HepG2 (cell line): Measurements from ENCODE around the gene SLX9. TPM values are rescaled to one million over a fixed set of nuclear protein-coding genes. Genes with fewer than 3 reads are reported as not detected.

Experiments used
- AHR ChIP-seq: IDR thresholded peaks from 2 replicates; pipeline ENCODE4 v1.6.1; 2018; ENCODE audit warnings: missing genetic modification reagents, missing compliant biosample characterization
- CHD2 ChIP-seq: IDR thresholded peaks from 2 replicates; pipeline ENCODE4 v1.6.1; 2011; ENCODE audit warnings: low read depth, low read length, improper control_type of control experiment
- HOXD1 ChIP-seq: sonication (generic); formaldehyde crosslinking; IDR thresholded peaks from 2 replicates; pipeline ENCODE4 v1.5.0; 2020; ENCODE audit warnings: missing genetic modification reagents
- MTF1 ChIP-seq: sonication (generic); formaldehyde crosslinking; IDR thresholded peaks from 2 replicates; pipeline ENCODE4 v1.5.0; 2020; ENCODE audit warnings: missing genetic modification reagents
- MXD4 ChIP-seq: IDR thresholded peaks from 2 replicates; pipeline ENCODE4 v1.6.1; 2016; ENCODE audit warnings: mild to moderate bottlenecking, missing biosample characterization, missing genetic modification reagents
- ZNF44 ChIP-seq: sonication (generic); formaldehyde crosslinking; IDR thresholded peaks from 2 replicates; pipeline ENCODE4 v1.5.1; 2020; ENCODE audit warnings: mild to moderate bottlenecking, missing genetic modification reagents
- ZNF709 ChIP-seq: sonication (generic); formaldehyde crosslinking; IDR thresholded peaks from 2 replicates; pipeline ENCODE4 v1.5.0; 2020; ENCODE audit warnings: mild to moderate bottlenecking, missing genetic modification reagents
- ZNF878 ChIP-seq: sonication (generic); formaldehyde crosslinking; IDR thresholded peaks from 2 replicates; pipeline ENCODE4 v1.8.1; 2023; ENCODE audit warnings: mild to moderate bottlenecking, missing genetic modification reagents, moderate library complexity
- polyA plus RNA-seq, 8 experiments: library from polyadenylated mRNA; depleted of rRNA in 3 of 8; stranded (reverse) in 7 of 8; unstranded in 1 of 8; fragments of >200 nt; fragmentation: Illumina TruSeq in 4 of 8; extraction: Trizol in 4 of 8; gene quantifications; 2 replicates each; pipeline versions ENCODE4 v1.2.1 to v1.2.3, GENCODE V29; 2011 to 2016; ENCODE audit warnings: low read depth in 4 of 8, missing spikeins in 1 of 8, mixed read lengths in 1 of 8; ENCODE audit not compliant: insufficient read depth in 1 of 8
- total RNA-seq, 5 experiments: library from RNA; depleted of rRNA; stranded (reverse); fragments of >200 nt; fragmentation: Illumina TruSeq; extraction: Trizol; gene quantifications; 2 replicates each; pipeline ENCODE4 v1.2.3, GENCODE V29; 2016; ENCODE audit warnings: low read depth in 1 of 5
- TF ChIP-seq, protein P1 (sequence below): sonication (generic); formaldehyde crosslinking; IDR thresholded peaks from 2 replicates; pipeline ENCODE4 v1.8.0; 2022; ENCODE audit warnings: mild to moderate bottlenecking, missing genetic modification reagents; ENCODE audit not compliant: insufficient replicate concordance
- TF ChIP-seq, protein P2 (sequence below): sonication (generic); formaldehyde crosslinking; IDR thresholded peaks from 2 replicates; pipeline ENCODE4 v1.5.0; 2020; ENCODE audit warnings: missing genetic modification reagents
- TF ChIP-seq, protein P3 (sequence below): sonication (generic); formaldehyde crosslinking; IDR thresholded peaks from 2 replicates; pipeline ENCODE4 v1.5.1; 2020; ENCODE audit warnings: mild to moderate bottlenecking, missing genetic modification reagents, borderline replicate concordance
- TF ChIP-seq, protein P4 (sequence below): sonication (generic); formaldehyde crosslinking; IDR thresholded peaks from 2 replicates; pipeline ENCODE4 v1.9.0; 2021; ENCODE audit warnings: mild to moderate bottlenecking, missing genetic modification reagents
- TF ChIP-seq, protein P5 (sequence below): sonication (generic); IDR thresholded peaks from 2 replicates; pipeline ENCODE4 v1.6.1; 2016; ENCODE audit warnings: low read depth, borderline replicate concordance

SLX9 gene
- total and polyA plus RNA-seq, 2 of the 13 experiments (the other 11 are each of a cell fraction or from before 2014, with no cell fraction given), result 21.0 to 47.1 TPM

DNA sequence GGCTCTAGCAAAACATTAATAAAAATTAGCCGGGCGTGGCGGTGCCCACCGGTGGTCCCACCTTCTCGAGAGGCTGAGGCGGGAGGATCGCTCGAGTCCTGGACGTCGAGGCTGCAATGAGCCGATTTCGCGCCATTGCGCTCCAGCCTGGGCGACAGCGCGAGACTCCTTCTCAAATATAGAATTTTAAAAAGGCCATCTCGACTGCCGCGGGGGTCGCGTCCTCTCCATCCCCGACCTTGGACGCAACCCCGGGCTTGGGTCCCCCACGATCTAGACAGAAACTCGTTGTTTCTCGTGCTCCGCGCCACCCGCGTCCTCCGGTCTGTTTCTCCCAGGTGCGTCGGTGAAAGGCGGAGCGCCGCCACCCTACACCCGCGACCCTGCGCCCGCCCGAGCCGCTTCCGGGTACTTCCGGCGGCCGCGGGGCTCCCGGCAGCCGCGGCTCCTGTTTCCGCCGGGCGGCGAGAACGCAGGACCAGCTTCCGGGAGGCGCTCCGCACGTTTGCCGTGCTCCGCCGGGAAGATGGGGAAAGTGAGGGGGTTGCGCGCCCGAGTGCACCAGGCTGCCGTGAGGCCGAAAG is at the start of gene SLX9 (continued):
- TF ChIP-seq, protein P1, sequence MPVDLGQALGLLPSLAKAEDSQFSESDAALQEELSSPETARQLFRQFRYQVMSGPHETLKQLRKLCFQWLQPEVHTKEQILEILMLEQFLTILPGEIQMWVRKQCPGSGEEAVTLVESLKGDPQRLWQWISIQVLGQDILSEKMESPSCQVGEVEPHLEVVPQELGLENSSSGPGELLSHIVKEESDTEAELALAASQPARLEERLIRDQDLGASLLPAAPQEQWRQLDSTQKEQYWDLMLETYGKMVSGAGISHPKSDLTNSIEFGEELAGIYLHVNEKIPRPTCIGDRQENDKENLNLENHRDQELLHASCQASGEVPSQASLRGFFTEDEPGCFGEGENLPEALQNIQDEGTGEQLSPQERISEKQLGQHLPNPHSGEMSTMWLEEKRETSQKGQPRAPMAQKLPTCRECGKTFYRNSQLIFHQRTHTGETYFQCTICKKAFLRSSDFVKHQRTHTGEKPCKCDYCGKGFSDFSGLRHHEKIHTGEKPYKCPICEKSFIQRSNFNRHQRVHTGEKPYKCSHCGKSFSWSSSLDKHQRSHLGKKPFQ (CRISPR knock-in tag), result peak; percentile 87
- peak; percentile 71; the same call in 1 of the 2 replicates for TF ChIP-seq HOXD1 (CRISPR knock-in tag)
- no peak; the same call in 1 of the 2 replicates for TF ChIP-seq CHD2
- TF ChIP-seq, protein P2, sequence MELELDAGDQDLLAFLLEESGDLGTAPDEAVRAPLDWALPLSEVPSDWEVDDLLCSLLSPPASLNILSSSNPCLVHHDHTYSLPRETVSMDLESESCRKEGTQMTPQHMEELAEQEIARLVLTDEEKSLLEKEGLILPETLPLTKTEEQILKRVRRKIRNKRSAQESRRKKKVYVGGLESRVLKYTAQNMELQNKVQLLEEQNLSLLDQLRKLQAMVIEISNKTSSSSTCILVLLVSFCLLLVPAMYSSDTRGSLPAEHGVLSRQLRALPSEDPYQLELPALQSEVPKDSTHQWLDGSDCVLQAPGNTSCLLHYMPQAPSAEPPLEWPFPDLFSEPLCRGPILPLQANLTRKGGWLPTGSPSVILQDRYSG (CRISPR knock-in tag), result no peak
- TF ChIP-seq ZNF709 (CRISPR knock-in tag), result peak; percentile 45
- TF ChIP-seq, protein P3, sequence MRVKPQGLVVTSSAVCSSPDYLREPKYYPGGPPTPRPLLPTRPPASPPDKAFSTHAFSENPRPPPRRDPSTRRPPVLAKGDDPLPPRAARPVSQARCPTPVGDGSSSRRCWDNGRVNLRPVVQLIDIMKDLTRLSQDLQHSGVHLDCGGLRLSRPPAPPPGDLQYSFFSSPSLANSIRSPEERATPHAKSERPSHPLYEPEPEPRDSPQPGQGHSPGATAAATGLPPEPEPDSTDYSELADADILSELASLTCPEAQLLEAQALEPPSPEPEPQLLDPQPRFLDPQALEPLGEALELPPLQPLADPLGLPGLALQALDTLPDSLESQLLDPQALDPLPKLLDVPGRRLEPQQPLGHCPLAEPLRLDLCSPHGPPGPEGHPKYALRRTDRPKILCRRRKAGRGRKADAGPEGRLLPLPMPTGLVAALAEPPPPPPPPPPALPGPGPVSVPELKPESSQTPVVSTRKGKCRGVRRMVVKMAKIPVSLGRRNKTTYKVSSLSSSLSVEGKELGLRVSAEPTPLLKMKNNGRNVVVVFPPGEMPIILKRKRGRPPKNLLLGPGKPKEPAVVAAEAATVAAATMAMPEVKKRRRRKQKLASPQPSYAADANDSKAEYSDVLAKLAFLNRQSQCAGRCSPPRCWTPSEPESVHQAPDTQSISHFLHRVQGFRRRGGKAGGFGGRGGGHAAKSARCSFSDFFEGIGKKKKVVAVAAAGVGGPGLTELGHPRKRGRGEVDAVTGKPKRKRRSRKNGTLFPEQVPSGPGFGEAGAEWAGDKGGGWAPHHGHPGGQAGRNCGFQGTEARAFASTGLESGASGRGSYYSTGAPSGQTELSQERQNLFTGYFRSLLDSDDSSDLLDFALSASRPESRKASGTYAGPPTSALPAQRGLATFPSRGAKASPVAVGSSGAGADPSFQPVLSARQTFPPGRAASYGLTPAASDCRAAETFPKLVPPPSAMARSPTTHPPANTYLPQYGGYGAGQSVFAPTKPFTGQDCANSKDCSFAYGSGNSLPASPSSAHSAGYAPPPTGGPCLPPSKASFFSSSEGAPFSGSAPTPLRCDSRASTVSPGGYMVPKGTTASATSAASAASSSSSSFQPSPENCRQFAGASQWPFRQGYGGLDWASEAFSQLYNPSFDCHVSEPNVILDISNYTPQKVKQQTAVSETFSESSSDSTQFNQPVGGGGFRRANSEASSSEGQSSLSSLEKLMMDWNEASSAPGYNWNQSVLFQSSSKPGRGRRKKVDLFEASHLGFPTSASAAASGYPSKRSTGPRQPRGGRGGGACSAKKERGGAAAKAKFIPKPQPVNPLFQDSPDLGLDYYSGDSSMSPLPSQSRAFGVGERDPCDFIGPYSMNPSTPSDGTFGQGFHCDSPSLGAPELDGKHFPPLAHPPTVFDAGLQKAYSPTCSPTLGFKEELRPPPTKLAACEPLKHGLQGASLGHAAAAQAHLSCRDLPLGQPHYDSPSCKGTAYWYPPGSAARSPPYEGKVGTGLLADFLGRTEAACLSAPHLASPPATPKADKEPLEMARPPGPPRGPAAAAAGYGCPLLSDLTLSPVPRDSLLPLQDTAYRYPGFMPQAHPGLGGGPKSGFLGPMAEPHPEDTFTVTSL (CRISPR knock-in tag), result peak; percentile 36; the same call in 1 of the 2 replicates
- TF ChIP-seq, protein P4, sequence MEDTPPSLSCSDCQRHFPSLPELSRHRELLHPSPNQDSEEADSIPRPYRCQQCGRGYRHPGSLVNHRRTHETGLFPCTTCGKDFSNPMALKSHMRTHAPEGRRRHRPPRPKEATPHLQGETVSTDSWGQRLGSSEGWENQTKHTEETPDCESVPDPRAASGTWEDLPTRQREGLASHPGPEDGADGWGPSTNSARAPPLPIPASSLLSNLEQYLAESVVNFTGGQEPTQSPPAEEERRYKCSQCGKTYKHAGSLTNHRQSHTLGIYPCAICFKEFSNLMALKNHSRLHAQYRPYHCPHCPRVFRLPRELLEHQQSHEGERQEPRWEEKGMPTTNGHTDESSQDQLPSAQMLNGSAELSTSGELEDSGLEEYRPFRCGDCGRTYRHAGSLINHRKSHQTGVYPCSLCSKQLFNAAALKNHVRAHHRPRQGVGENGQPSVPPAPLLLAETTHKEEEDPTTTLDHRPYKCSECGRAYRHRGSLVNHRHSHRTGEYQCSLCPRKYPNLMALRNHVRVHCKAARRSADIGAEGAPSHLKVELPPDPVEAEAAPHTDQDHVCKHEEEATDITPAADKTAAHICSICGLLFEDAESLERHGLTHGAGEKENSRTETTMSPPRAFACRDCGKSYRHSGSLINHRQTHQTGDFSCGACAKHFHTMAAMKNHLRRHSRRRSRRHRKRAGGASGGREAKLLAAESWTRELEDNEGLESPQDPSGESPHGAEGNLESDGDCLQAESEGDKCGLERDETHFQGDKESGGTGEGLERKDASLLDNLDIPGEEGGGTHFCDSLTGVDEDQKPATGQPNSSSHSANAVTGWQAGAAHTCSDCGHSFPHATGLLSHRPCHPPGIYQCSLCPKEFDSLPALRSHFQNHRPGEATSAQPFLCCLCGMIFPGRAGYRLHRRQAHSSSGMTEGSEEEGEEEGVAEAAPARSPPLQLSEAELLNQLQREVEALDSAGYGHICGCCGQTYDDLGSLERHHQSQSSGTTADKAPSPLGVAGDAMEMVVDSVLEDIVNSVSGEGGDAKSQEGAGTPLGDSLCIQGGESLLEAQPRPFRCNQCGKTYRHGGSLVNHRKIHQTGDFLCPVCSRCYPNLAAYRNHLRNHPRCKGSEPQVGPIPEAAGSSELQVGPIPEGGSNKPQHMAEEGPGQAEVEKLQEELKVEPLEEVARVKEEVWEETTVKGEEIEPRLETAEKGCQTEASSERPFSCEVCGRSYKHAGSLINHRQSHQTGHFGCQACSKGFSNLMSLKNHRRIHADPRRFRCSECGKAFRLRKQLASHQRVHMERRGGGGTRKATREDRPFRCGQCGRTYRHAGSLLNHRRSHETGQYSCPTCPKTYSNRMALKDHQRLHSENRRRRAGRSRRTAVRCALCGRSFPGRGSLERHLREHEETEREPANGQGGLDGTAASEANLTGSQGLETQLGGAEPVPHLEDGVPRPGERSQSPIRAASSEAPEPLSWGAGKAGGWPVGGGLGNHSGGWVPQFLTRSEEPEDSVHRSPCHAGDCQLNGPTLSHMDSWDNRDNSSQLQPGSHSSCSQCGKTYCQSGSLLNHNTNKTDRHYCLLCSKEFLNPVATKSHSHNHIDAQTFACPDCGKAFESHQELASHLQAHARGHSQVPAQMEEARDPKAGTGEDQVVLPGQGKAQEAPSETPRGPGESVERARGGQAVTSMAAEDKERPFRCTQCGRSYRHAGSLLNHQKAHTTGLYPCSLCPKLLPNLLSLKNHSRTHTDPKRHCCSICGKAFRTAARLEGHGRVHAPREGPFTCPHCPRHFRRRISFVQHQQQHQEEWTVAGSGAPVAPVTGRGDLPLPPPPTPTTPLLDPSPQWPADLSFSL (CRISPR knock-in tag), result no peak
- TF ChIP-seq MTF1 (CRISPR knock-in tag), result 0 out of 2 replicates have a peak, but pooled peaks have one; percentile 12
- TF ChIP-seq ZNF878 (CRISPR knock-in tag), result peak; percentile 31; the same call in 1 of the 2 replicates
- peak; percentile 56; the same call in 1 of the 2 replicates for TF ChIP-seq MXD4 (CRISPR knock-in tag)
- TF ChIP-seq ZNF44 (CRISPR knock-in tag), result 0 out of 2 replicates have a peak, but pooled peaks have one; percentile 58
- TF ChIP-seq, protein P5, sequence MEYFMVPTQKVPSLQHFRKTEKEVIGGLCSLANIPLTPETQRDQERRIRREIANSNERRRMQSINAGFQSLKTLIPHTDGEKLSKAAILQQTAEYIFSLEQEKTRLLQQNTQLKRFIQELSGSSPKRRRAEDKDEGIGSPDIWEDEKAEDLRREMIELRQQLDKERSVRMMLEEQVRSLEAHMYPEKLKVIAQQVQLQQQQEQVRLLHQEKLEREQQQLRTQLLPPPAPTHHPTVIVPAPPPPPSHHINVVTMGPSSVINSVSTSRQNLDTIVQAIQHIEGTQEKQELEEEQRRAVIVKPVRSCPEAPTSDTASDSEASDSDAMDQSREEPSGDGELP, result peak; percentile 58; the same call in 1 of the 2 replicates
- peak; percentile 71; the same call in 1 of the 2 replicates for TF ChIP-seq AHR (CRISPR knock-in tag)
